Measurements from ENCODE around the gene BMP2K.

Gene BMP2K

GRCh38 chr4:78870056-78870455 is 93.9 kb downstream of the BMP2K start:
- H3K9me3 ChIP-seq (ENCODE audit: control insufficient read depth, insufficient read depth, low read length), result no peaks in the 10 kb centered on the region
- H3F3A ChIP-seq (ENCODE audit: control insufficient read depth, insufficient read depth), result no peaks in the 10 kb centered on the region
- H3K4me2 ChIP-seq (ENCODE audit: low read length), result no peak overlapping the region
- no peaks in the 10 kb centered on the region for H3K4me1 ChIP-seq (ENCODE audit: control insufficient read depth, low read length)
- no peak overlapping the region for H3K4me3 ChIP-seq (ENCODE audit: low read length)
- no peaks in the 10 kb centered on the region for H3K27me3 ChIP-seq (ENCODE audit: control insufficient read depth, low read length)
- no peaks in the 10 kb centered on the region for H3K79me2 ChIP-seq (ENCODE audit: control insufficient read depth, low read length)
- no peaks in the 10 kb centered on the region for H4K20me1 ChIP-seq (ENCODE audit: control insufficient read depth, insufficient read depth, low read depth, low read length)
- no peak for TF ChIP-seq EZH2phosphoT487 (IDR thresholded peaks at IDR 0.05; ENCODE audit: borderline replicate concordance, low read length)
- TF ChIP-seq CTCF (IDR thresholded peaks at IDR 0.05; ENCODE audit: low read depth, low read length, poor library complexity, severe bottlenecking), result no peak
- H3K9me2 ChIP-seq (replicated peaks; ENCODE audit: control insufficient read depth, low read length), result no peaks in the 10 kb centered on the region
- peaks cover 46% of the 10 kb centered on the region for H3K36me3 ChIP-seq (ENCODE audit: control insufficient read depth, low read length)
- H3K27ac ChIP-seq (ENCODE audit: low read depth, low read length), result no peak overlapping the region

- no peaks in the 10 kb centered on the region for H3K79me2 ChIP-seq (ENCODE audit: control insufficient read depth, low read length)
- no peaks in the 10 kb centered on the region for H3K9me3 ChIP-seq (ENCODE audit: control insufficient read depth, insufficient read depth, low read length)
- no peaks in the 10 kb centered on the region for H3K9me2 ChIP-seq (replicated peaks; ENCODE audit: control insufficient read depth, low read length)
- H3F3A ChIP-seq (ENCODE audit: control insufficient read depth, insufficient read depth), result peaks cover 3% of the 10 kb centered on the region
- no peak for TF ChIP-seq CTCF (IDR thresholded peaks at IDR 0.05; ENCODE audit: low read depth, low read length, poor library complexity, severe bottlenecking)
- no peak overlapping the region for H3K4me3 ChIP-seq (ENCODE audit: low read length)
- no peaks in the 10 kb centered on the region for H3K27me3 ChIP-seq (ENCODE audit: control insufficient read depth, low read length)
- H3K4me1 ChIP-seq (ENCODE audit: control insufficient read depth, low read length), result peaks cover 21% of the 10 kb centered on the region
- no peak overlapping the region for H3K4me2 ChIP-seq (ENCODE audit: low read length)
- no peaks in the 10 kb centered on the region for H4K20me1 ChIP-seq (ENCODE audit: control insufficient read depth, insufficient read depth, low read depth, low read length)
- H3K27ac ChIP-seq (ENCODE audit: low read depth, low read length), result no peak overlapping the region
- peaks cover 47% of the 10 kb centered on the region for H3K36me3 ChIP-seq (ENCODE audit: control insufficient read depth, low read length)
Measured at GRCh38 chr4:78876568-78877320, 100.6 kb downstream of the BMP2K start.

GRCh38 chr4:78878031-78878430 is 101.9 kb downstream of the BMP2K start:
- Histone ChIP-seq H3K4me2 (ENCODE audit: low read length) (no peak overlapping the region), H3K27me3 (ENCODE audit: control insufficient read depth, low read length) (no peaks in the 10 kb centered on the region)

More at GRCh38 chr4:78878031-78878430, 101.9 kb downstream of the BMP2K start:
- no peak overlapping the region for H3K4me3 ChIP-seq (ENCODE audit: low read length)
- H3K79me2 ChIP-seq (ENCODE audit: control insufficient read depth, low read length), result no peaks in the 10 kb centered on the region
- H3K4me1 ChIP-seq (ENCODE audit: control insufficient read depth, low read length), result peaks cover 21% of the 10 kb centered on the region
- no peaks in the 10 kb centered on the region for H3K9me2 ChIP-seq (replicated peaks; ENCODE audit: control insufficient read depth, low read length)
- peaks cover 3% of the 10 kb centered on the region for H3F3A ChIP-seq (ENCODE audit: control insufficient read depth, insufficient read depth)
- no peaks in the 10 kb centered on the region for H3K9me3 ChIP-seq (ENCODE audit: control insufficient read depth, insufficient read depth, low read length)
- H3K36me3 ChIP-seq (ENCODE audit: control insufficient read depth, low read length), result peaks cover 35% of the 10 kb centered on the region
- no peak overlapping the region for H3K27ac ChIP-seq (ENCODE audit: low read depth, low read length)
- H4K20me1 ChIP-seq (ENCODE audit: control insufficient read depth, insufficient read depth, low read depth, low read length), result no peaks in the 10 kb centered on the region
- TF ChIP-seq EZH2phosphoT487 (IDR thresholded peaks at IDR 0.05; ENCODE audit: borderline replicate concordance, low read length) (no peak), CTCF (IDR thresholded peaks at IDR 0.05; ENCODE audit: low read depth, low read length, poor library complexity, severe bottlenecking) (no peak)

Data from DOHH2 (cell line).